ENCODE data around the gene ARHGAP23.

Gene ARHGAP23

DNA sequence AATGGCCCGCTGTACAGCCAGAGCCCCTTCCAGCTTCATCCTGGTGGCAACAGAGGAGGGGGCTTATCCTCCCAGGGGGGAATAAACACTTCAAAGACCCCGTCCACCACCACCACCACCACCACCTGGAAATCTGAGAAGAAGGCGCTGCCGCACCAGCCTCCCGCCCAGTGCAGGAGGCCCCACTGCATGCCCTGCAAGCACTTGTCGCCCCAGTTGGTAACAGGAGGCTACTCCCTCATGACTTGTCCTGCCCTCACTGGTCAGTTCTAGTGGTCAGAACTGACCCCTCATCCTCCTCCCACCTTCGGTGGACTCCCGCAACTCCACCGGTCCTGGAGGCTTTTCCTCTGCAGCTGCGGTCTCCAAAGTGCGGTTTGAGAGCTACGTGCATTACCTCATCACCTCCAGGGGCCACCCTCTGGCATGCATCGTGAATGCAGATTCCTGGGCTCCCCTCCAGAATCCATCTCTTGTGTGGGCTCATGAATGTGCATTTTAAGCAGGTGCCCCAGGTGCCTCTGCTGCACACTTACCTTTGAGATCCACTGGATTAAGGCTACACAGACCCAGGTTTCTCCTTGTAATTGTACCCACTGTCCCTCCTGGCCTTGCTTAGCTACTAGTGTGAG, 105.7 kb downstream of the ARHGAP23 start:
- Histone ChIP-seq H2AK5ac (ENCODE audit: low read length) (no peak overlapping the region), H3K27me3 (ENCODE audit: insufficient read depth, low read length, poor library complexity) (no peaks in the 10 kb centered on the region), H3K79me2 (ENCODE audit: control insufficient read depth, insufficient read depth, low read length) (no peaks in the 10 kb centered on the region), H3K36me3 (ENCODE audit: control insufficient read depth, insufficient read depth, low read length) (no peaks in the 10 kb centered on the region), H3K9ac (ENCODE audit: low read length) (no peak overlapping the region), H3K23ac (ENCODE audit: low read length) (no peak overlapping the region), H3K56ac (ENCODE audit: low read length) (no peak overlapping the region), H4K8ac (ENCODE audit: low read depth, low read length) (no peak overlapping the region), H3K18ac (ENCODE audit: low read length) (no peak overlapping the region), H4K5ac (ENCODE audit: low read length) (no peak overlapping the region), H2BK15ac (replicated peaks; ENCODE audit: low read depth) (no peak overlapping the region), H3K4me1 (ENCODE audit: control insufficient read depth, low read depth, low read length) (no peaks in the 10 kb centered on the region), H2BK5ac (ENCODE audit: low read length) (no peak overlapping the region), H3K27ac (ENCODE audit: low read depth, low read length) (no peak overlapping the region), H3K4ac (ENCODE audit: low read depth, low read length) (no peak overlapping the region), H3K4me2 (ENCODE audit: low read length) (no peak overlapping the region), H3K79me1 (ENCODE audit: low read length) (no peaks in the 10 kb centered on the region), H3K4me3 (ENCODE audit: low read length) (no peak overlapping the region), H2BK120ac (ENCODE audit: low read depth, low read length) (no peak overlapping the region)
- peak; percentile 37 for DNase-seq
- no CpG with 5 or more reads among the region's 13 CpGs for WGBS (ENCODE audit: extremely low coverage, insufficient coverage, low lambda C conversion rate)

DNA sequence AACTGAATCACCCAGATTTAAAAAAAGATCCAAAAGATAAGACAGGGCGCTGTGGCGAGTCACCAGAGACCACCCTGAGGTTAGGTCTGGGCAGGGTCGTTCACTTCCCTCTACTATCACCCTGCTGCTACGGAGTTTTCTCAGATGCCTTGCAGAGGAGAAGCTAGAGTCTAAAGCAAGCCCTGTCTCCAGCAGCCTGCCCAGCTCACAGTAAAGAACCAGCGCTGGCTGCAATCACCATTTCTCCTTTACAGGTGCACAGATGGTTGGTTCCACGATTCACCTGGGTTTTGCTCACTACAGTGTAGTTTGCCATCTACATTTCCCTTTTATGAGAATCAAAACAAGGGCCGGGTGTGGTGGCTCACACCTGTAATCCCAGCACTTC, 106.2 kb downstream of the ARHGAP23 start:
- no peak overlapping the region for H4K8ac ChIP-seq (ENCODE audit: low read depth, low read length)
- no peak overlapping the region for H2AK5ac ChIP-seq (ENCODE audit: low read length)
- H3K27me3 ChIP-seq (ENCODE audit: insufficient read depth, low read length, poor library complexity): no peaks in the 10 kb centered on the region
- H3K56ac ChIP-seq (ENCODE audit: low read length): no peak overlapping the region
- H3K4me3 ChIP-seq (ENCODE audit: low read length): no peak overlapping the region
- H4K5ac ChIP-seq (ENCODE audit: low read length): no peak overlapping the region
- no CpG with 5 or more reads among the region's 7 CpGs for WGBS (ENCODE audit: extremely low coverage, insufficient coverage, low lambda C conversion rate)
- no peak overlapping the region for H3K9ac ChIP-seq (ENCODE audit: low read length)
- no peak overlapping the region for H2BK120ac ChIP-seq (ENCODE audit: low read depth, low read length)
- no peak overlapping the region for H3K4ac ChIP-seq (ENCODE audit: low read depth, low read length)
- H2BK15ac ChIP-seq (replicated peaks; ENCODE audit: low read depth): no peak overlapping the region
- H3K4me1 ChIP-seq (ENCODE audit: control insufficient read depth, low read depth, low read length): no peaks in the 10 kb centered on the region
- no peak overlapping the region for H3K4me2 ChIP-seq (ENCODE audit: low read length)
- no peak for DNase-seq
- H3K18ac ChIP-seq (ENCODE audit: low read length): no peak overlapping the region
- no peaks in the 10 kb centered on the region for H3K36me3 ChIP-seq (ENCODE audit: control insufficient read depth, insufficient read depth, low read length)
- H2BK5ac ChIP-seq (ENCODE audit: low read length): no peak overlapping the region
- no peaks in the 10 kb centered on the region for H3K79me2 ChIP-seq (ENCODE audit: control insufficient read depth, insufficient read depth, low read length)
- no peaks in the 10 kb centered on the region for H3K79me1 ChIP-seq (ENCODE audit: low read length)
- H3K23ac ChIP-seq (ENCODE audit: low read length): no peak overlapping the region
- no peak overlapping the region for H3K27ac ChIP-seq (ENCODE audit: low read depth, low read length)

DNA sequence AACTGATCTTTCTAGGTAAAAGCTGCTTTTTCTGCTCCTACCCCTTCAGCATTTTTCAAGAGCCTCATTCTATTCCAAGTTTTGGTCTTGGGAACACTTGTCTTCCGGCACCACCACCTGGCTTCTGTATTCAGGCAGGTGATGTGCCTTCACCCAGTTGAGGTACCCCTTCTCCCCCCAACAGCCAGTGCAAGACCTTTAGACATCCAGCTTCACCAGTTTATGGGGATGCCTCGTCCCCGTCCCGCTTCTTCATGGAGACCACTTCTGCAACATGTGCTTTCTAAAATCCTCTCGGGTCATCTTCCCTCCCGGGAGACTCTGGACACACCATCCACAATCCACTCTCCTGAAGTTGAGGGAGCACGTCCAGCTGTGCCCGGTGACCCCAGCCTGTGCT, 107.6 kb downstream of the ARHGAP23 start:
- Histone ChIP-seq H3K18ac (ENCODE audit: low read length) (no peak overlapping the region), H3K4ac (ENCODE audit: low read depth, low read length) (no peak overlapping the region), H2BK120ac (ENCODE audit: low read depth, low read length) (no peak overlapping the region), H3K4me3 (ENCODE audit: low read length) (no peak overlapping the region), H3K9ac (ENCODE audit: low read length) (no peak overlapping the region), H4K8ac (ENCODE audit: low read depth, low read length) (no peak overlapping the region), H3K36me3 (ENCODE audit: control insufficient read depth, insufficient read depth, low read length) (no peaks in the 10 kb centered on the region), H3K27ac (ENCODE audit: low read depth, low read length) (no peak overlapping the region), H2BK15ac (replicated peaks; ENCODE audit: low read depth) (no peak overlapping the region), H2AK5ac (ENCODE audit: low read length) (no peak overlapping the region), H3K79me2 (ENCODE audit: control insufficient read depth, insufficient read depth, low read length) (no peaks in the 10 kb centered on the region), H4K5ac (ENCODE audit: low read length) (no peak overlapping the region), H3K23ac (ENCODE audit: low read length) (no peak overlapping the region), H3K4me1 (ENCODE audit: control insufficient read depth, low read depth, low read length) (no peaks in the 10 kb centered on the region), H3K79me1 (ENCODE audit: low read length) (no peaks in the 10 kb centered on the region), H3K56ac (ENCODE audit: low read length) (no peak overlapping the region), H2BK5ac (ENCODE audit: low read length) (no peak overlapping the region), H3K4me2 (ENCODE audit: low read length) (no peak overlapping the region), H3K27me3 (ENCODE audit: insufficient read depth, low read length, poor library complexity) (no peaks in the 10 kb centered on the region)
- WGBS (ENCODE audit: extremely low coverage, insufficient coverage, low lambda C conversion rate): no CpG with 5 or more reads among the region's 8 CpGs
- no peak for DNase-seq

DNA sequence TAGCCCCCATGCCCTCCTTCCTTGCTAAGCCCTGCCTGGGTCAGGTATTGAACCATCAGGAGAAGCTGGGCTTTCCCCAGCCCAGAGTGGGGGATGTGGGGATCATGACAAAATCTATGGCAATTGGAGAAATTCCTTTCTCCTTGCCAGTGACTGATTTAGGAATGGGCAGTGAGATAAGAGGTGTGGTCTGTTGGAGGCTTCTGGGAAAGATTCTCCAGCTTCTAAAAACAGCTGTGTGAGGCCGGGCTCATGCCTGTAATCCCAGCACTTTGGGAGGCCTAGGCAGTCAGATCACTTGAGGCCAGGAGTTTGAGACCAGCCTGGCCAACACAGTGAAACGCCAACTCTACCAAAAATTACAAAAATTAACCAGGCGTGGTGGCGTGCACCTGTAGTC, 108.4 kb downstream of the ARHGAP23 start:
- H3K18ac ChIP-seq (ENCODE audit: low read length): no peak overlapping the region
- H3K27me3 ChIP-seq (ENCODE audit: insufficient read depth, low read length, poor library complexity): no peaks in the 10 kb centered on the region
- no peak overlapping the region for H2AK5ac ChIP-seq (ENCODE audit: low read length)
- H4K8ac ChIP-seq (ENCODE audit: low read depth, low read length): no peak overlapping the region
- no peak overlapping the region for H3K9ac ChIP-seq (ENCODE audit: low read length)
- H3K4me3 ChIP-seq (ENCODE audit: low read length): no peak overlapping the region
- DNase-seq: peak; percentile 18
- H3K79me1 ChIP-seq (ENCODE audit: low read length): no peaks in the 10 kb centered on the region
- no CpG with 5 or more reads among the region's 4 CpGs for WGBS (ENCODE audit: extremely low coverage, insufficient coverage, low lambda C conversion rate)
- no peak overlapping the region for H4K5ac ChIP-seq (ENCODE audit: low read length)
- H2BK15ac ChIP-seq (replicated peaks; ENCODE audit: low read depth): no peak overlapping the region
- H3K4me1 ChIP-seq (ENCODE audit: control insufficient read depth, low read depth, low read length): no peaks in the 10 kb centered on the region
- no peak overlapping the region for H3K4me2 ChIP-seq (ENCODE audit: low read length)
- no peak overlapping the region for H3K56ac ChIP-seq (ENCODE audit: low read length)
- H3K79me2 ChIP-seq (ENCODE audit: control insufficient read depth, insufficient read depth, low read length): no peaks in the 10 kb centered on the region
- H3K27ac ChIP-seq (ENCODE audit: low read depth, low read length): no peak overlapping the region
- no peak overlapping the region for H3K4ac ChIP-seq (ENCODE audit: low read depth, low read length)
- no peak overlapping the region for H2BK5ac ChIP-seq (ENCODE audit: low read length)
- no peak overlapping the region for H3K23ac ChIP-seq (ENCODE audit: low read length)
- H3K36me3 ChIP-seq (ENCODE audit: control insufficient read depth, insufficient read depth, low read length): no peaks in the 10 kb centered on the region
- no peak overlapping the region for H2BK120ac ChIP-seq (ENCODE audit: low read depth, low read length)

DNA sequence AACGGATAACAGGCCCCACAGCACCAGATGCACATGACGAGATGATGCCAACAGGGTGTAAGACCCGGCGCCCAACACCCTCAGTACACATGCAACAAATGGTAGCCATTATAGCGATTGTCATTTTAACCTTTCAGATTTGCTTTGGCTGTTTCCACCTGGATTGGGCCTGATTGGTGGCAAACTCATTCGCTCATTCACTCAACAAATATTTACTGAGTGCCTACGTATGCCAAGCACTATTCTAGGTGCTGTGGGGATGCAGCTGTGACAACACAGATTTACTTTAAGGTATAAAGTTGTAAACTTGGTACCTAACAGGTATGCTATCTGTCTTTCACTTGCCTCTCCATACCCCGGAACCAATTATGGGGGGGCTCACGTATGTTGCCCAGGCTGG, 110.6 kb downstream of the ARHGAP23 start:
- H3K4me2 ChIP-seq (ENCODE audit: low read length): no peak overlapping the region
- H3K4me3 ChIP-seq (ENCODE audit: low read length): no peak overlapping the region
- no peaks in the 10 kb centered on the region for H3K27me3 ChIP-seq (ENCODE audit: insufficient read depth, low read length, poor library complexity)
- H2BK120ac ChIP-seq (ENCODE audit: low read depth, low read length): no peak overlapping the region
- H3K27ac ChIP-seq (ENCODE audit: low read depth, low read length): no peak overlapping the region
- WGBS (ENCODE audit: extremely low coverage, insufficient coverage, low lambda C conversion rate): no CpG with 5 or more reads among the region's 9 CpGs
- no peaks in the 10 kb centered on the region for H3K79me2 ChIP-seq (ENCODE audit: control insufficient read depth, insufficient read depth, low read length)
- H2AK5ac ChIP-seq (ENCODE audit: low read length): no peak overlapping the region
- no peak overlapping the region for H3K4ac ChIP-seq (ENCODE audit: low read depth, low read length)
- H3K56ac ChIP-seq (ENCODE audit: low read length): no peak overlapping the region
- H2BK15ac ChIP-seq (replicated peaks; ENCODE audit: low read depth): no peak overlapping the region
- no peak overlapping the region for H3K23ac ChIP-seq (ENCODE audit: low read length)
- no peak overlapping the region for H3K18ac ChIP-seq (ENCODE audit: low read length)
- no peak for DNase-seq
- no peak overlapping the region for H4K5ac ChIP-seq (ENCODE audit: low read length)
- no peaks in the 10 kb centered on the region for H3K36me3 ChIP-seq (ENCODE audit: control insufficient read depth, insufficient read depth, low read length)
- H3K79me1 ChIP-seq (ENCODE audit: low read length): no peaks in the 10 kb centered on the region
- H3K9ac ChIP-seq (ENCODE audit: low read length): no peak overlapping the region
- no peak overlapping the region for H4K8ac ChIP-seq (ENCODE audit: low read depth, low read length)
- no peaks in the 10 kb centered on the region for H3K4me1 ChIP-seq (ENCODE audit: control insufficient read depth, low read depth, low read length)
- no peak overlapping the region for H2BK5ac ChIP-seq (ENCODE audit: low read length)

DNA sequence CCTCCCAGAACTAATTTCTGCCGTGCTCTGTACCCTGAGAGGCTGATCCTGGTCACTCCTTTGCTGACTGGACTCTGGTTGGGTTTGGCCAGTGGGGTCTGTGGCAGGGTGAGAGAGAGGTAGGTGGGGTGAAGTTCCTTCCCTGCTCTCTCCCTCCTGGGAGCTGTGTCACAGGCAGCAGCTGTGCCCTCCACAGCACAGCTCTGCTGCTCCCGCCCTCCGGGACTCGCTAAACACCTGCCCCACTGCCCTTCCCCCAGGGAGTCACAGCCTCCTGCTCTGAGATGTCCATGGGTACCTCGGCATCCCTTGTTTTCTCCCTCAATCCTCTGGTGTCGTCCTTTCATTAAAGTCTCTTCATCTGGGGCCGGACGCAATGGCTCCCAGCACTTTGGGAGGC, 111.1 kb downstream of the ARHGAP23 start:
- Histone ChIP-seq H4K8ac (ENCODE audit: low read depth, low read length) (no peak overlapping the region), H4K5ac (ENCODE audit: low read length) (no peak overlapping the region), H3K18ac (ENCODE audit: low read length) (no peak overlapping the region), H2BK5ac (ENCODE audit: low read length) (no peak overlapping the region), H2AK5ac (ENCODE audit: low read length) (no peak overlapping the region), H3K9ac (ENCODE audit: low read length) (no peak overlapping the region), H3K27ac (ENCODE audit: low read depth, low read length) (no peak overlapping the region), H3K23ac (ENCODE audit: low read length) (no peak overlapping the region), H3K27me3 (ENCODE audit: insufficient read depth, low read length, poor library complexity) (no peaks in the 10 kb centered on the region), H3K36me3 (ENCODE audit: control insufficient read depth, insufficient read depth, low read length) (no peaks in the 10 kb centered on the region), H3K4ac (ENCODE audit: low read depth, low read length) (no peak overlapping the region), H3K79me1 (ENCODE audit: low read length) (no peaks in the 10 kb centered on the region), H3K79me2 (ENCODE audit: control insufficient read depth, insufficient read depth, low read length) (no peaks in the 10 kb centered on the region), H3K4me3 (ENCODE audit: low read length) (no peak overlapping the region), H3K56ac (ENCODE audit: low read length) (no peak overlapping the region), H2BK15ac (replicated peaks; ENCODE audit: low read depth) (no peak overlapping the region), H3K4me1 (ENCODE audit: control insufficient read depth, low read depth, low read length) (no peaks in the 10 kb centered on the region), H3K4me2 (ENCODE audit: low read length) (no peak overlapping the region), H2BK120ac (ENCODE audit: low read depth, low read length) (no peak overlapping the region)
- no peak for DNase-seq
- no CpG with 5 or more reads among the region's 8 CpGs for WGBS (ENCODE audit: extremely low coverage, insufficient coverage, low lambda C conversion rate)
